ENCODE results near the gene SLC35B1.

DNA sequence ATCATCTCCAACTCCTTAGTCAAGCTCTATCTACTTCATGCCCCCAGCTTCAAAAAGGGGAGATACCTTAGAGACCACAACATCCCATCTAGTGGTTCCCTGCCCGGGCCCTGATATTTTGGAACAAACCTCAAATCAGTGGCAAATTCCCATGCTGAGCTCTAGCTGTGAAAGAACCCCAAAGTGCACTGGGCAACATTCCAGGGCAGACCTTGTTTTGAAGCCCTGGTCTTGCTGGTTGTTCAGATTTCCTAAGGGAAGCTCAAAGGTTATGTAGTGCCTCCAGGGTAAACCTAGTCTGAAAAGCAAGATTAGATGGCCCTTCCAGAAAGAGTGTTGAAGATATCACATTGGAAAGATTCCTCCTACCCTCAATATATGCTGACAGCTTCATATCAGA is 39.9 kb upstream of the SLC35B1 start:
- TF ChIP-seq, protein P1, sequence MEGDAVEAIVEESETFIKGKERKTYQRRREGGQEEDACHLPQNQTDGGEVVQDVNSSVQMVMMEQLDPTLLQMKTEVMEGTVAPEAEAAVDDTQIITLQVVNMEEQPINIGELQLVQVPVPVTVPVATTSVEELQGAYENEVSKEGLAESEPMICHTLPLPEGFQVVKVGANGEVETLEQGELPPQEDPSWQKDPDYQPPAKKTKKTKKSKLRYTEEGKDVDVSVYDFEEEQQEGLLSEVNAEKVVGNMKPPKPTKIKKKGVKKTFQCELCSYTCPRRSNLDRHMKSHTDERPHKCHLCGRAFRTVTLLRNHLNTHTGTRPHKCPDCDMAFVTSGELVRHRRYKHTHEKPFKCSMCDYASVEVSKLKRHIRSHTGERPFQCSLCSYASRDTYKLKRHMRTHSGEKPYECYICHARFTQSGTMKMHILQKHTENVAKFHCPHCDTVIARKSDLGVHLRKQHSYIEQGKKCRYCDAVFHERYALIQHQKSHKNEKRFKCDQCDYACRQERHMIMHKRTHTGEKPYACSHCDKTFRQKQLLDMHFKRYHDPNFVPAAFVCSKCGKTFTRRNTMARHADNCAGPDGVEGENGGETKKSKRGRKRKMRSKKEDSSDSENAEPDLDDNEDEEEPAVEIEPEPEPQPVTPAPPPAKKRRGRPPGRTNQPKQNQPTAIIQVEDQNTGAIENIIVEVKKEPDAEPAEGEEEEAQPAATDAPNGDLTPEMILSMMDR (IDR thresholded peaks at IDR 0.05; ENCODE audit: poor library complexity), result no peak
- no peak for TF ChIP-seq EZH2 (IDR thresholded peaks at IDR 0.05; ENCODE audit: borderline replicate concordance)
